Activated CD8-positive, alpha-beta memory T cell treated with anti-CD3 and anti-CD28 coated beads for 48 hours (primary cell): ENCODE results near the gene SMIM5.

Experiments used
- DNase-seq, 3 experiments: peaks; one replicate each; pipeline ENCODE4 v3.0.0-alpha.2; 2020; ENCODE audit warnings: low read depth in 2 of 3, low spot score in 2 of 3

The SMIM5 gene

DNA sequence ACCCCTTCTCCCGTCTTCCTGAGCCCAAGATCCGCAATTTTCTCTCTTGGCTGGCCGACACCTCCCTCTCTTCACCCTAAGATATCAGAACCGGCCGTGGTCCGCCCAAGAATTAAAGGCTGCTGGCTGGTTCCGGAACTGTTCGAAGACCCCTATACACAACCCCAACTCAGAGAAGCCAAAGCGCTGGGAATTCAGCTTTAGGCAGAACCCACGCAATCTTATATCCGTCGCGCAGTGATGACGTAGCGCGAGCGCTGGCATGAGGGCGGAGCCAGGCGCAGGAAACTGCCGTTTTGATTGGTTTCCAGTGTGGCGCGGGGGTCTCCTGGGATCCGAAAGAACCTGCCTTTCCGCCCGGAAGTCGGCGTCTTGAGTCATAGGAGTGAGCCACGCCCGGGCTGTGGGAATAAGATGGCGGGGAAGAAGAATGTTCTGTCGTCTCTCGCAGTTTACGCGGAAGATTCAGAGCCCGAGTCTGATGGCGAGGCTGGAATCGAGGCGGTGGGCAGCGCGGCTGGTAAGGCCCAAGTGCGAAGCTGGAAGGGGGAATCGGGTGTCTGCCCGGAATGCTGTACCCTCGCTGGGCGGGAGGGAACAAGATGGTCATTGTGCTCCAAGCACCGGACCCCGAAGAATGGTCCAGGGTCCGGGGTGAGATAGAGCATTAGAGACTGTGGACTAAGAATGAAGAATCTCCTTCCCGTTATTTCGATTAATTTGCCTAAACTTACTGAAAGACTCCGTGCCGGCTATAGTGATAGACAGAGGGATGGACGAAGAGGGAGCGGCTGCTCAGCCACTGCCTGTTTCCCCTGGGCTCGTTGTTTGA lies 33.9 kb downstream of the SMIM5 start, which contains the start of the genes RECQL5 and SAP30BP:
TSS of gene RECQL5 (minus strand) at position 196 of the 832 bp plus-strand sequence. CDS start 597 bp downstream, outside the sequence.
TSS of gene SAP30BP (plus strand) at position 380 of the 832 bp plus-strand sequence. CDS start at position 415, 35 bp downstream.
- DNase-seq = peak; percentile 91 to 96 (median 96)

DNA sequence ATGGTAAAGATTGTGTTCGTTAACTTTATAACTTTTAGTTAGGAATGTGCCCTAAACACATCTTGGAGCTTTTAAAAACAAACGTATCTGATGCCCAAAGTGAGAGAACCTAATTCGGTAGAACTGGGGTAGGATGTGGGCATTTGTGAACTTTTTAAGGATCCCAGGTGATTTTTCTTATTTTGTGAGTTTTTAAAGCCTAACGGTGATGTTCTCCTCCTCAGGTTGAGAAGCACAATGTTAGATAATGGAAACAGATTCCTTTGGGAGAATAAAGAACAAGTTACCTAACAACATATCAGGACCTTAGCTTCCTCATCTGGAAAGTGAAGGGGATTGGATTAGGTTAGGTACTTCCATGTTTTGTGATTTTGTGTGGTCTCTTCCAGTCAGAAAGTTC lies 34.6 kb downstream of the SMIM5 start:
- no peak for DNase-seq

DNA sequence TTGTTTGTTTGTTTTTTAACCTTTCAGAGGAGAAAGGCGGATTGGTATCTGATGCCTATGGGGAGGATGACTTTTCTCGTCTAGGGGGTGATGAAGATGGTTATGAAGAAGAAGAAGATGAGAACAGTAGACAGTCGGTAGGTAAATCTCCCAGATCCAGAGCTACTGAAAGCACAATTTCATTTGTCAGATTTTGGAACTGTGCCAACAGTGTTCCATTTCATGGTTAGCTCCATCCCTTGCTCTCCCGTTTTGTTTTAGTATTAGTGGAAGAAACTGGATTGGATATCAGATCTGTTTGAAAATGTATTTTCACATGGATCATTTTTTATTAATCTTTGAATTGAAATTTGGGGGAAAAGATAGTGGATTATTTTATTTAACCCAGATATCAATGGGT lies 35.3 kb downstream of the SMIM5 start:
- DNase-seq = no peak

DNA sequence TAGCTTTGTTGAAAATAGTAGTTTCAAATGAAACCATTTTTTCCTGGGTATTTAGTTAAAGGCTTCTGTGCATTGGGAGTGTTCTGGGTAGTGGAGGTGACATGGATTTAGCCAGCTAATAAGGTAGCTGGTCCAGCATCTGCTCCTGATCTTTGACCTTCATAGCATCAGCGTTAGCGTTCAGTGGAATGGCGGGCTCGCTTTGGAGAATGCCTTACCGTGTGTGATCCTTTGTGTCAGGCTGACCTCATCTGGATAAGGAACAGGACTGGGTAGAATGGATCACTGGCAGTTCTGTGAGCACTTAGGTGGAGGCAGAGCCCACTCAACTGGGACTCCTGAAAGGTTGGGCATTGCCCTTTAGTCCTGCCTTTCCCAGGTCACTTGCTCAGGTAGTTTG lies 37.6 kb downstream of the SMIM5 start:
- no peak for DNase-seq

DNA sequence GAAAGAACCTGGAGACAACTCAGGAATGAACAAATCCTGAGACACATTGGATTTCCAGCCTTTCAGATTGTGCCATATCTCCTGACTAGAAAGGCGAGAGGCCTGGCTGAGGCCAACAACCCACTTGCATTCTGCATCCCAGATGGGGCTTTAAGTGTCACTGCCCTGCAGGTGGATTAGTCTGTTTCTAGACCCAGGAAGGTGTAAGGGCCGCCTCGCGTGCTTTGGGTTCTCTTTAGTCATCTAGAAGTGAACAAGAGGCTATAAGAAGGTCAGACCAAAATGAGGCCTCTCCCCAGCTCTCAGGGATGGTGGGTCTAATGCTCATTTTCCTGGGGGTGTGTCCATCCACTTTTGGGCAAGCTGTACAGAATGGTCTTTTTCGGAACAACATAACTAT lies 38.8 kb downstream of the SMIM5 start:
- DNase-seq = no peak

DNA sequence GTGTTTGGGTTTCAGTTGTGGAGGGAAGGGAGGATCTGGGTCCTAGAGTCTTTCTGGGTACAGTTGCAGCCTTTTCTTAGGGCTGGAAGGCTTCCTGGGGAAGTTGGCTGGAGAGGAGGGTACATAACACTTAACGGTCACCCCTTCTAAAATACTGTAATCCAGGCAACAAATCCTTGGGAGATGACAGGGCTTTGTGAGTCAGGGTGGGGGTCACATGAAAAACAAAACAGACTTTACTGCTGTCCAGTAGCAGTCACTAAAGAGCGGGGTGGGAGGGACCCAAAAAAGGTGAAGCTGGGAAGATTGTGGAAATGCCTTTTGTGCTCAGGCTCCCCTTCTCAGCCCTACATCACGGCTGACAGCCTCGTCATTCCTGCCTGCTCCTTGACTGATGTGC lies 40.3 kb downstream of the SMIM5 start:
- no peak for DNase-seq

DNA sequence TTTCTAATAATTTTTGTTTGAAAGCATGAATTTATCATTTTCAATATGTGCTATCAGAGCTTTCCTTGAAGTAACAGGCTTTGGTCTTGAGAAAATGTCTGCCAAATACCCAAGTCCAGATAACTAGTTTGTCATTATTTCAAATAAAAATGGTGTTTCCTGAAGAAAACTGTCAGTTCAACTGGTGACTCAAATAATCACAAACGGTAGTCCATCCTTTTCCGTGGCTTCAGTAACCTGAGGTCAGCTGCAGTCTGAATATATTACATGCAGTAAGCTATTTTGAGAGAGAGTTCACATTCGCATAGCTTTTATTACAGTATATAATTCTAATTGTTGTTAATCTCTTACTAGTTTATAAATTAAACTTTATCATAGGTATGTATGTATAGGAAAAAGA lies 43.2 kb downstream of the SMIM5 start:
- DNase-seq = no peak

DNA sequence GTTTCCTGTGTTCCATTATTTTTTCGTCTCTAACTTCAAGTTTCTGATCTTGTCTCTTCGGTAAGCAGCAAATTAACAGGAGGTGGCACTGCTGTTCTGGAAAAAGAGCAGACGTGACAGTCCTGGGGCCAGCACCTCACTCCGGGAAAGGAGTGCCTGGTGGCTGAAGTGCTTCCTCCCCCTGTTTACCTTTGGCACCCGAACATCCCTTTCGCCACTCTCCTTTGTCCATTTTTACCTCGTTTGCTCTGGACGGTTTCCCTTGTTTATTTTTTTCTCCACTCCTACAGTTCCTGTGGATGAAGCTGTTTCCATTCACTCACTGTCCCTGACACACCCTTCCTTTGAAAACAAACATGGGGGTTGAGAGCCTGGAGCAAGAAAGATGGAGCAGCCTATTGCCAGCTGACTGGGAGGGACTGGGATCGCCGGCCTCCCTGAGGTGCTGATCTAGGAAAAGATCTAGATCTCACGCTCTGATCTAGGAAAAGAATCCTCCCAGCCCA lies 46.5 kb downstream of the SMIM5 start:
- DNase-seq = no peak

DNA sequence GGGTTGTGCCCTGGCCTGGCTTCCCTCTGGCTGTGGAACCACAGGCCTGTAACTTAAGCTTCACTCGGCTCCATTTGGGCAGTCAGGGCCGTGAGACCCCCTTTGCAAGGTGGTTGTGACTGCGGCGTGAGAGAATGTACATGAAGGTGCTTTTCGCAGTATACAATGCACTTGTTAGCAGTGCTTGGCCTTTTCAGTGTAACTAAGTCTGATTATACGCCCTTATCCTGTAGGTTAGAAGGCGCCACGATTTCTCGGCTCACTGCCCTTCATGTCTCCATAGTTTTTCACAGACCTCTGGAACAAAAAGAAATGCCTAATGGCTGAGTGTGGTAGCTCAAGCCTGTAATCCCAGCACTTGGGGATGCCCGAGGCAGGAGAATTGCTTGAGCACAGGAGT lies 47.2 kb downstream of the SMIM5 start:
- no peak for DNase-seq

DNA sequence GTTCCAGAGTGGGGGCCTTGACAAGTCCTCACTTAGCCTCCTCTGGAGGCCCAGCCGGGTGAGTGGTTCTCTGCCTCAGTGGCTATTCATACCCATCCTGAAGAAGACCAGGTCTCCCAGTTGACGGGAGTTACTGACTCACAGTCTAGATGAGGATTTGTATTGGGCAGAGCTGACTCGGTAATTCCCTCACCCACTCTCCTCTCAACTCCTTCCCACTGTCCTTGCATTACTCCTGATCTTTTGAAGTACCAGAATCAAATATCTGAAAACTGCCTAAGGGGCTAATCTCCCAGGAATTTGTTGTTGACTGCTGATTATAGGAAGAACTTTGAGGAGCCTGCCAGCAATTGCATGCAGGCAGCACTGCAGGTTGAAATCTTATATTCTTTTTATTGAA lies 48.1 kb downstream of the SMIM5 start:
- no peak for DNase-seq

DNA sequence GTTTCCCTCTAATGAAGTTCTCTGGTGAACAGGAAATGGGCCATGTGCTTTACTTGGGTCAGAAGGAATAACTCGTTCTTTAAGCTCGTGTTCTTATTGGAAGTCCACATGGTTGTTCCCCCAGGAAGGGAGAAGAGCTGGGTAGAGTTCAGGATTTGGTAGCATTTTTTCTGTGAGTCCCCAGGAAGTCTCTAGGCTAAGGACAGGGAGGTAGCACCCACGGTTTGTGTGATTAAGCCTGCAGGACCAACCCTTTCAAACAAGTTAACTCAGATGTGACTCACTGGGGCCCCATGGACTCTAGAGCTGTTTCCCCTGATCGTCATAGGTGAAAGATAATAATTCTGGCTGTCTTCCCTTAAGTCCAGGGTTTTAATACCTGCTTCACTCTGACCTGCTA lies 50.3 kb downstream of the SMIM5 start:
- no peak for DNase-seq

DNA sequence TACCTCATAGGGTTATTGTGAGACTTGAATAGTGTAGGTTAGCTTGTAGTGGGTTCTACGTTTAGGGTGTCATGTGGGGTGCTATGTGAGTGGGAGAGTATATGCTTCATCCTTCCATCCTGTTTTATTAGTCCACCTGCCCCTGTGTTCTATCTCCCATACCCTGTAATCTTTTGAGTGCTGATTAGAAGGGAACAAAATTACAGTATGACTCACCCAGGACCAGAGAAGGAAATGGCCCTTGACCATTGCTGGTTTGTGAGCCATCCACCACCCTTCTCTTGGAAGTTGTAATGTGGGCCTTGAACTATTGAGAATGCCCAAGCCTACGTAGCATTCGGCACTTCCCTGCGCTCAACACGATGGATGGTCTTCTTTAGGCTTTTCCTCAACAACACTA lies 51.0 kb downstream of the SMIM5 start:
- no peak for DNase-seq

DNA sequence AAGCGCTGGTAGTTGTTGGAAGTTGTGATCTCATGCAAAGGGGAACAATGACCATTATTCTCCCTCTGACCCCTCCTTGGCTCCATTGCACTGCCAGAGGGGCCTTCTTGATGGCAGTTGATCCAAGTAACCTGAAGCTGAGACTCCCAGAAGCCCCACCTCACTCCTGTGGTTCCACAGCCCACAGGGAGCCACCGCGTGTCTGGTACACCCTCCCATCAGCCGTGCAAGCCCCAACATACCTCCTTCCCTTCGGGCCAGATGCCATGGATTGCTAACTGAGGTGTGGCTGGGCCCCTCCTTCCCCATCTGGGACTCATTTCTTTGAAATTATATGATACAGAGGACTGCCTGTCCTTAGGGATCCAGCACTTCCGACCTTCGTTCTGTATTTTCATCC lies 51.7 kb downstream of the SMIM5 start:
- DNase-seq = no peak

DNA sequence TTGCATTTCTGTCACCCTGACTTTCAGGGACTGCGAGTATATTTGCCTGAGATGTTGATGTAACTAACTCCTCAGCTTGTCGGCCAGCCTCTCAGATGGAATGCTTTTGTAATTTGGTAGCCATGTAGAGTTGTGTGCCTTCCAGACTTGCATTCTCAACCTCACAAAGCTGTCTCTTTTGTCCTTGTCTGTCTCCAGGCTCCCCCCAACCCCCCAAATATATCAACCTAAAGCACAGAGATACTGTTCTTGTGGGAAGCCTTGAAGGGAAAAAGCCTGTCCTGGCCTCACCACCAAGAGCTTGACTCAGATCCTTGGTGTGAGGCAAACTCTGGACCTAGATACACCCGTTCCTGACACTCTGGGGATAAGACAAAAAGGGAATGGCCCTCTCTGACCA lies 52.3 kb downstream of the SMIM5 start:
- no peak for DNase-seq

DNA sequence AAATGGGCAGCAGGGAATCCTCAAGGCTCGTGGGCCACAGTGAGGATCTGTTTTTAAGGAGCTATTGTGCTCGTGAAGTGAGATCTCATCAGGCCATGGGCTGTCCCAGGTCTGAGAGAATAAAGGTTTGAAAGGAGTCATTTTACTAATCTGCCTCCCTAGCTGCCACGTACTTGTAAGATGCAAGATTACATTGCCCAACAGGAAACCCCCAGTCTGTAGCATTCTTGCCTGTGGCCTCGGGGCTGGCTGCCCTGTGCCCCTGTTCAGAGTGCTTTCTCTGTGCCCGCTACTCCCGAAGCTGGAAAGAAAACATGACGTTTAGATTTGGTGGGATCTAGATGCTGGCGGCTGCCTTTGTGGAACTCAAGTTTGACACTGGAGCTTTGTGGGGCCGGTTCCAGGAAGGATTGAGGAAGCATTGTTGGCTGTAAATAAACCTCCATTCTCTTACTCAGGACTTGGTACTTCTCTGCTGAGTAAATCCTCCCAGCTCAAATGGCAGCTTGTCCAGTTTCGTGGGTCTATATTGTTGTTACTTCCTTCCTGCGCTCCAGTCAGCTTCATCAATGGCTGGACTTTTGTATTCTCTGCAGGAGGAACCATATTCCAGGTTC lies 55.1 kb downstream of the SMIM5 start:
- DNase-seq = no peak

DNA sequence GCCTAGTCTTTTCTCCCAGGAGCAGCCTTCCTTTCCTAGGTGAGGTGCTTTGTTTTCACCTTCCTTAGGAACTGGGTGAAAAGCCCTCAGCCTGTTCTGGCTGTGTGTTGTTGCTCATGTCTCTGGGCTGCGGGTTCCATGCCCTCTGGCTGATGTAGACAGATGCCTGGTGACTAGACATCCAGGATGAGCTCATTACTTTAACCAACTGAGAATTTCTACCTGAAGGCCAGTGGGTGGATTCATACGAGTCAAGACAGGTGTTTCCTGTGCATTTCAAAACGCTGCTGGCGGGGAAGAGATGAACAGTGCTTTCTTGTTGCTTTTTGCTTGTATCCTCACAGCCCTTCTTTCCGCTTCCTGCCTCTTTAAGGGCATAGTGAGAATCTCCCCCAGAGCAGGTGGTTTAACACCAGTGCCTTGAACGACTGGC lies 56.2 kb downstream of the SMIM5 start:
- no peak for DNase-seq
